GM19025 (cell line): ENCODE measurements around the gene LHFPL2.
A peak's percentile ranks its signal among the peaks of the same experiment; 100 is the strongest.

Experiments used
- ATAC-seq: cut with Tn5 transposase; IDR thresholded peaks from one replicate; pipeline ENCODE4 v1.9.1; 2021; ENCODE audit warnings: mild to moderate bottlenecking, low read depth, moderate library complexity; ENCODE audit not compliant: unreplicated experiment

LHFPL2 gene

DNA sequence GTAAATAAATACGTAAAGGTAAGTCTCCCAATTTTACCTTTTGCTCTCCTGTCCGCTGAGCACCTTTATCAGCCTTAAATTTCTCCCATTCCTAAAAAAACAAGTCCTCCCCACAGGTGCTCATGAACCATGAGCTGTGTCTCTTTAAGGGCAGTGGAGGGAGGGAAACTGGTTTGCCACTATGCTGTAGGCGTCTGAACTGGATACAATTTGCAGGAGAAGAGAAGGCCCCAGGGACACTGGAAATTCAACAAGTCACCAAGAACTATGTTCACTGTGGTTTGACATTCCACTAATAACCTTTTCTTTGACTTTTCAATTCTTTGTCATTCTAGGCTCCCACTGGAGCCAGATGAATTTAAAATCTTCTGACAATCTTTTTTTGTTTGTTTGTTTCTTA is 72.2 kb downstream of the LHFPL2 start:
- ATAC-seq = no peak

DNA sequence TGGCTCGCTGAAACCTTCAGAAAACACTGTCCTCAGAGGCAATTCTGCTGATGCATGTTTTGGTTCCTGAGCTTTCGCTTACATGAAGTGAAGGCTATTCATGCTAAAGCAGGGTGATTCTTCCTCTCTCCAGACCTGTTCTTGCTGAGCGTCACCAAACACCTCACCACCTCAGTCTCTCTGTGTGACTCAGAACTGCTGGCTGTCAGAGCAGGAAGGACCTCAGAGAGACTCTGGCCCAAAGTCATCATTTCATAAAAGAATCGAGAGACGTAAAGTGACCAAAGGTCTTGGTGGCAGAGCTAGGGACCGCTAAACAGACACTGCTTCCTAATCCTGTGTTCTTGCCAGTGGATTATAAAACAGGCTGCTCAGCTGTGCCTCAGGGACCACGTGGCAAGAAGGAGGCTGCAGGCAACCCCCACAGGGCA is 73.8 kb downstream of the LHFPL2 start:
- ATAC-seq = no peak

DNA sequence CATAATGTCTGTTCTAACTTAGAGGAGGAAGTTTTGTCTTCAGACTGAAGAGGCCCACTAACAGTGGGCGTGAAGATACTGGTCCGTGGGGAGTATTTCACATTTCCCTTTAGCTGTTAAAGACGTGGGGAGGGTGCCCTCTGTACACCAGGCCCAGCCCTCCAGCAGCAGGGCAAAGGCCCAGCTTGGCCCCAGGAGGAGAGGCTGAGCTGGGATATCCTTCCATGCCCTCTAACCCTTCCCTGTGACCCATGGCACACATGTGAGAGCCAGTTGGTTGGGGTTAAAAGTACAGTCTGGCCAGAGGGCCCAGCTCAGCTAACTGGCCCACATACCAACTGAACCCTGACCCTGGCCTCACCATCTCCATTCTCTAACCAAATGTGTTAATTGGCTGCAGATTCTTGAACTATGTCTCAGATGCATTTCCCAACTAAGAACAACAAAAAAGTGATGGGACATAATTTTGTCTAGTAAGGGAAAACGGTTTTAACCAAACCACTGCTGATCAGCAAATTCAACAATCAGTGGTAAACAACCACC is 74.4 kb downstream of the LHFPL2 start:
- ATAC-seq = no peak

DNA sequence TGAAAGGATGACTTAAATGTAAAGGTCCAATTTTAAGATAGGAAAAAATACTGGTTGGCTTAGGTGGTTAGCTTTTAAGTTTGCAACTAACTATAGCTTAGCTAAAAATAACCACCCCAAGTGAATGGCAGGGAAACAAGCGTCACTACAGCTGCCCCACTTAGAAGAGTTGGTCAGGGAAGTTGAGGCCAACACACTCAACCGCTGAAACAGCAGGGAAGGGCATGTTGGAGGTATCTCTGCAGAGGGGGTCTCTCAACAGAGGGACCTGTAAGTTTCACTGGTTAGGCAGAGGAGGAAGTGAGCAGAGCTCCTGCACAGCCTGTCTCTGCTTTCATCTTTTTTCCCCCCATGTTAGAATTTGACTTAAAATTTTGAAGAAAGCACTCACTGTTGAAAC is 75.3 kb downstream of the LHFPL2 start:
- ATAC-seq = peak; percentile 65

DNA sequence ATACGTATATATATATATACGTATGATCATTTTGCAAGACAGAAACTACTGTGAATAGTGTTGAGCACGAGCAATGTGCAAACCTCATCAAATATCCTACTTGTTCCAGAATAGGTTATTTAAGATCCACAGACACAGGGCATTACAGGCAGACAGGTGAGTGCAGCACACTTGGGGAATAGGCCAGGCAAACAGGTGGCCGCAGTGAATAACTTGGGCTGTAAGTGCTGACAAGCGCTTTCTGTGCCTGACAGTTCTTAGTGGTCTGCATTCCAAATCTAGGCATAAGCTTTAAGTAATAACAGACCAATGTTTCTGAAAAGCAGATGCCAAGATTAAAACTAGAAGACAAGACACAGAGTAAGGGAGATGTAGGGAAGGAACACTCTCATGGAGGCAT is 77.9 kb downstream of the LHFPL2 start:
- ATAC-seq = no peak

DNA sequence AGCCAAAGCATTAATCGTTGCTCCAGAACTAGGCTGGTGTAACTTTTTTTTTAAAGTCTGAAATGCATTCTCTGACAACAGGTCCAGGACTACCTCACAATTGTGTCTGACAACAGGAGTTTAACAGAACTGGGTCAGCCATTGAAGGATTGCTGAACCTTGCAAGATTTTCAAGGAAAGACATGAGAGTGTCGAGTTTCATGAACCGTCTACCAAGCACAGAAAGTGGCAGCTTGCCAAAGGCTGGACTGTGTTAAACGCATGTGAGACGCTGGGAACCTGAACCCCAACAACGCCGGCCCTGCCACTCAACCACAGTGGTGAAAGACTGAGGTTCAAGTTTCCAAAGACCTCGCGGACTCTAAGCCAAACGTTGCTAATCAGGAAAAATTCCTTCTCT is 79.1 kb downstream of the LHFPL2 start:
- ATAC-seq = no peak

DNA sequence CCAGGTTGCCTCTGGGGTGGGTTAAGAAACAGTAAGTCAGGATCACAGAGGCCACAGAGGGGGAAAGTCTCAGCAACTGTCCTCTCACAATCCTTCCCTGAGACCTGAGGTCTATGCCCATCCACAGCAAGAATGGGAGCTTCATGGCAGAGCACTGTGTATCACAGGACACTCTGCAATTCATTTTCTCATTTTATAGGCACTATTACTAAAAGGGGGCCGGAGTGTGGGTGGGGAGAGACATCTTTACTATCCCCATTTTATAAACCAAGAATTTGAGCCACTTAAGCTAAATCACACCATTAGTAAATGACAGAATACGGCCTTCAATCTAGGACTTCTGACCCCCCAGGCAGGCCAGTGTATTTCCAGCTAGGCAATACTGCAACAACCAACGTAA is 79.9 kb downstream of the LHFPL2 start:
- no peak for ATAC-seq

DNA sequence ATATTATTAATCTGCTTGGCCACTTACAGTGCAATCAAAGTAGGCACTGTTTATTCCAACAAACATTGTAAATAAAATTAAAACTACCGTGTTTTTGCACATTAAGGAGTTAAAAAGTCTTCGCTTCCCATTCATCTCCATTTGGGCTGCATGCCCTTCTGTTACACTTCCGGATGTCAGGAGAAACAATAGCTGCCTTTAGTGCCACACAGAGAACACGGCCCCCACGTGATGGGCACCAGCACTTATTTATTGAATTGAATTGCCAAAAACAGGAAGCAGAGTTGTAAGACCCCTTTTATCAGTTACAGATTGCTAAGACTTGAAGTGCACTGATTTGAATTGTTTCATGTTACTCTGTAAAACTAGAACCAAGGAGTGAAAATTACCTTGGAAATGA is 80.4 kb downstream of the LHFPL2 start:
- ATAC-seq = no peak

DNA sequence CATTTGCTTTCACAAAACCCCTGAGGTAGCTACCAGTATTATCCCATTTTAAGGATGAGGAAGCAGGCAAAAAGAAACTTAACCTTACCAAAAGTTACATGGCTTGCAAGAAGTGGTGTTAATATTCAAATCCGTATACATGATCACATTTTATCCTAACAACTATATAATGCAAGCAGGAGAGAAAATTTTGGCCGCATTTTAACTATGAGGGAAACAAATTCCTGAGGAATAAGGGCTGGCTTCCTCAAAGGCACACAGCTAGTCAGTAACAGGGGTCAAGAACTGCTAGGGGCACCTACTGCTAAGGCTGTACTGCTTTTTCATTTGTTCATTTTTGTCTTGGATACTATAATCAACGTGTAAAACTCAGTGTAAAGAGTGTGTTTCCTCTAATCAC is 81.0 kb downstream of the LHFPL2 start:
- ATAC-seq = no peak

DNA sequence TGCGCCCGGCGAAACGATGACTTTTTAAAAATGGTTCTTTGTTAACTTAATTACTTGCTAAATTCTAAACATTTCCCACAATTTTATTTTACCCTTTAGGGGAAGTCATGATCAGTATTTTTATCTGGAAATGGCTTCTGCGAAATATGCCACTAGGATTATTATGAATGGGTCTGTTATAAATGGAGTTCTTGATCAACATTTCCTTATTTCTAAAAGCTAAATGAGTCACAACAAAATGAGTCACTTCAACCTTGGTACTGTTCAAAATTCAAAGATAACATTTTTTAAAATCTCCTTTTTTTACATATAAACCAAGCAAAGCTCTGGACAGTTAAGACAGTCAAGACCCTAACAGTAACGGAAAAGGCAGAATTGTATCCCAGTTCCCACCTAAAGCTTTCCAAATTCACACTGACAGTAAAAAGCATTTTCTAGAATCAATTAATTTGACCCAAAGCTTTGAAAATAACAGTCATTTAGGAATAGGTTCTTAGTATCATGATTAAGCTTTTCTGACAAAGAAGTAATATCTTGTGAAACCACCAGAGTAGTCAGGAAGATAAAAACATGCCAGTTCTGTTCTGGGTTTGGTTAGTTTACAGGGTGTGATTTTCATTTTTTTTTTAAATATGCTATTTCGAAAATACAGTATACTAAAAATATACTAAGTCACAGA is 81.7 kb downstream of the LHFPL2 start:
- ATAC-seq = no peak

DNA sequence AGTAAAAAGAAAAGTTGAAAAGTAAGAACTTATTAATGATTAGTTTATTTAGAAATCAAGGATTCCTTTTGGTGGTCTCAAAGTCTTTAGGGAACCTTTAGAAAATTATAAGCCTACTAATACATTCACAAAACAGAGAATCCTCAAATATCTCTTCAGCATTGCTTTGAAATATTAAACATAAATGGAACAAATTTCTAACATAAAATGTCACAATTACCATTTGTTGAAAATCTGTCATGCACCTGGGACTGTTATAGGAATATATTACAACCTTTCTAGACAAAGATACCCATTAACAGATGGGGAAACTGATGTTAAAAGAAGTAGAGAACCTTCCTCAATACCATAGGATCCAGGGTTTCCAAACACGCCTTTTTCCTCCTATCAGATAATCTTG is 83.2 kb downstream of the LHFPL2 start:
- ATAC-seq = no peak

DNA sequence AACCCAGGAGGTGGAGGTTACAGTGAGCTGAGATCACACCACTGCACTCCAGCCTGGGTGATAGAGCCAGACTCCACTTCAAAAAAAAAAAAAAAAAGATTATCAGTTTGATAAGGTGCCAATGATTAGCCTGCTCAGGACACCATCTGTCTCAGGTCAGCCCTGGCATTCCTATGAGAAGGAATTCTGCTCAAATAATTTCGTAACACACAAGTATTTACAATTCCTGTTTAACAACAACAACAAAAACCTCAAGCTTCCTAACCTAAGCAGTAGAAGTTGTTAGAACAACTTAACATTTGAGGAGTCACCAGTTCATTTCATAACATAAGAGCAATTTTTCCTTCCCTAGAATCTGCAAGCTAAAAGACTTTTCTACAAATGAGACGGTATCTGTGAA is 85.0 kb downstream of the LHFPL2 start:
- no peak for ATAC-seq

DNA sequence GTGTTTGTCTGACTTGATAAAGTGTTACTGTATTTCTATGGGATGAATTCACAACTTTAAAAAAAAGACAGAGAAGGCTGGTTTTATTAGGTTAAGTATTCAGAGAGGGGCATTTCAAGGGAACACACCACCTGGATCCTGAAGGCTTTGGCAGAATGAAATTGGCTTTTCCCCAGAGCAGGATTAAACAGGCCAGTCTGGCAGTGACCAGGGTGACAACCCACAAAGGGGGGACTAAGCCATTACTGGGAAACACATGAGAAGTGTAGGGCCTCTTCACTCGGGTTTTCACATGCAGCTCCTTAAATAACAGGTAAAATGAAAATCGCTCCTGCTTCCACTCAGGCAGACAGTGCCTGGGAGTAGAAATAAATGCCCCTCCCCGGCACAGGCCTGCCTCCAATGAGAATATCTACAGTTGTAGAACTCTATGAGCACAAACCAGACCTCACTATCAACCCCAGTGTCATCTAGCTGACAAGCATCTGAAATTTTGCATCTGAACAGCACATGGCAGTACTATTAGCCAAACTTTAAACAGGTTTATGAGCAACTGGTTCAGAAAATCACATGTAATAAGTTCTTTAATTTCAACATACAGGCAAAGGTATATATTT is 85.8 kb downstream of the LHFPL2 start:
- no peak for ATAC-seq

DNA sequence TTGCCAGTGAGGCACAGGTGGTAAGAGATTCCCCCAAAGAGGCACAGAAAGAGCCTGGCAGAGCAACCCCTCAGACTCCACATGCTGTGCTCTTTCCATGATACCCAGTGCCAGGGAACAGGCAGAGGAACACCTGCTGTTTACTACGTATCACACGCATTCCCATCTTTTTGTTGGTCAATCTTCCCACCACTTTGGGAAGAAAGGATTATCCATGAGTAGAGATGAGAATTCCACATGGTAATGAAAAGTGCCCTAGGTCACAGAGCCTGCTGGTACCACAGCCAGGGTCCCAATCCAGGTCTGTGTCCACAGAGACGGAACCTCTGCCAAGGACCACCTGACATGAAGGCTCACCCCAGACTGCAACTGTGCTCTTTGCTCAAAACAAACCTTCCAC is 86.6 kb downstream of the LHFPL2 start:
- no peak for ATAC-seq

DNA sequence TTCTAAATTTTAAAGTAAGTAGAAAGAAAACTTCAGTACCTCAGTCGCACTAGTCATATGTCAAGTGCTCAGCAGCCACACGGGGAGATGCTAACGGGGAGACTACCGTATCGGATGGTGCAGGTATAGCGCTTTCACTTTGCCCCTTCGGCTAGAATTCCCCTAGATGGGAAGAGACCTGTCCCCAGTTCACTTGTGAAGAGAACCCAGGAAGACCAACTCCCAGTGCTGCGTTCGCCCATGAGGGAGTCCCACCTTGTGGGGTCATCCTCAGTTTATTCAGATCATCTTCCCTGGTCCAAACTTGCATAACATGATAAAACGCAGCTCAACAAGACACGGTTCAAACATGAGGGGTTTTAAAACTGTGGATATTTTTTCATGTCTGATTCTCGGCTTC is 87.3 kb downstream of the LHFPL2 start:
- no peak for ATAC-seq

DNA sequence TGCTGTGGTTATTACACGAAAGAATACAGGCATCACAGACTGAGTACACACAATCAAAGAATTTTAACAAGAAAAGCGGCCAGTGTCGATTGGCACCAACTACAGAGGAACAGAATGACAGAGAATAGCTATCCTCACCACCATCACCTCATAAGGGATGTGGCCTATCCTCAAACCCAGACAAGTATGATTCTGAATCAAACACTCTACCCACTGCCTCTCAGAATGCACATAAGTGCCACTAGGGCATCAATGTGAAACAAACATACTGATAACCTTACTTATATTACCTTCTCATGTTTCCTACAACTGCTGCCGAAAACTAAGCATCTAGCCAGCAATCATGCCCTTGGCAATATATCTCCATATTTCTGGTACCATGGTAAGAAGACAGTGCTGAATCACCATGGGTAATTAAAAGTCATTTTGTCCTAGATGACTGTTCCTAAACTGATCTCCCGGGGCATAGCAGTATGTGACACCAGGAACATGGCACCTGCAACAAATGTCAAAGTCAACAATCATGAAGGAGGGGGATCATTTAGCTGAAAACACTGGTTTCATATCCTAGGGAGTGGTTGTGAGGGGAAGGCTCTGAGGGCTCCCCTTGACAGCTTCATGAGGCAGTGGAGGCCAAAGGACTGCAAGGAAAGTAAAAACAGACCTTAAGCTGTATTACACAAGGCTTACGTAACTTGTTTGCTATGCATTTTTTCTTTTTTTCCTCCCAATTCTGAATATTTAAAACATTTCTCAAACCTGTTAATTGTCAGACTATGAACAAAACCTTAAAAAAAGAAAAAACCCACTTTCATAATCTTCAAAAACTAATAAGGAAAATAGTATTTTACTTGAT is 88.3 kb downstream of the LHFPL2 start:
- no peak for ATAC-seq

DNA sequence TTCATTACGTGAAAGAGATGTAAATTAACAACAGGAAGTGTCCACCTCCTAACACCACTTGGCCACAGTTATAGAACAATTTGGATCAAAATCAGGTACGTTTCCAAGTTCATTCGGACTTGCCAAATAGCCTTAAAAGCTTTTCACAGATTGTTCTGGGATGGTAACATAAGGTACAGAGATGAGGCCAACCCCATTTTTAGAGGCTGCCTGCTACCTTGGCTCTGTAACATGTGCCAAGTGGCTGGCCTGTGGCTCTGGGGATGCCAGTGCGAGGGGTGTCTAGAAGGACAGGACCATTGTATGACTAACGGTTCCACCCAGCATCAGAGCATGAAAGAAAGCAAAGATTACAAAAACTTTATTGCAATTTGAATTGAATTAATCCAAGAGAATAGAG is 91.0 kb downstream of the LHFPL2 start:
- ATAC-seq = no peak

DNA sequence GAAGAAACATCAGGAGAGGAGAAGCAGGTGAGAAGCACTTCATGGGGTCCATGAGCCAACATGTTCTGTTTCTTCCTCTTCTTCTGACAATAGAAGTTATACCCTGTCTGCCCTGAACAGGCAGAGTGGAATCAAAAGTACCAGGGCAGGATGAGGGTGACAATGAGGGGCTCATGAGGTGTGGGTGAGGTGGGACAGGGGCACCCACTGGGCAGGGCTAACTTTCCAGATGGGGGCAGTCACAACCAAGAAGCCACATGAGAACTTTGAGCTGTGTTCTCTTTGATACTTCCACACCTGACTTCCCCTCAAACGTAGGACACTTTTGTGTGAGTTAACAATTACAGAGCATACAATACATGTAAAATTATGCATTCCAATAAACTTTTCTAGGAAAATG is 92.7 kb downstream of the LHFPL2 start:
- ATAC-seq = no peak

DNA sequence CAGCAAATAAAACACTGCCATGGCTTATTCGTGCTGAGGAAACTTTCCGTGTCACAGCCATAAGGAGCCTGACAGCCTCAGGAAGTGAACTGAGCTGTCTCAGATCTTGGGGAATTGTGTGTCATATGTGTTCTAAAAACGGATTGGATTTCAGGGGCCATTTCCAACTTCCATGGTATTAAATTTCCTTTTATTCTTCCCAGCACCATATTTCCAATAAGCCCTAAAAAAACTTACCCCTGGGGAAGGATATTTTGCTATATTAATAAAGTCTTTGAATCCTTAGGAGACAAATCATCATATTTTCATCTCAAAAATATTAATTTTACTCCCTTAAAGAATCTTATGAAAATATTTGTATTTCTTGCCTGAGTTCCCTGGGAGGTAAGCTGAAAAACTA is 93.9 kb downstream of the LHFPL2 start:
- ATAC-seq = no peak

DNA sequence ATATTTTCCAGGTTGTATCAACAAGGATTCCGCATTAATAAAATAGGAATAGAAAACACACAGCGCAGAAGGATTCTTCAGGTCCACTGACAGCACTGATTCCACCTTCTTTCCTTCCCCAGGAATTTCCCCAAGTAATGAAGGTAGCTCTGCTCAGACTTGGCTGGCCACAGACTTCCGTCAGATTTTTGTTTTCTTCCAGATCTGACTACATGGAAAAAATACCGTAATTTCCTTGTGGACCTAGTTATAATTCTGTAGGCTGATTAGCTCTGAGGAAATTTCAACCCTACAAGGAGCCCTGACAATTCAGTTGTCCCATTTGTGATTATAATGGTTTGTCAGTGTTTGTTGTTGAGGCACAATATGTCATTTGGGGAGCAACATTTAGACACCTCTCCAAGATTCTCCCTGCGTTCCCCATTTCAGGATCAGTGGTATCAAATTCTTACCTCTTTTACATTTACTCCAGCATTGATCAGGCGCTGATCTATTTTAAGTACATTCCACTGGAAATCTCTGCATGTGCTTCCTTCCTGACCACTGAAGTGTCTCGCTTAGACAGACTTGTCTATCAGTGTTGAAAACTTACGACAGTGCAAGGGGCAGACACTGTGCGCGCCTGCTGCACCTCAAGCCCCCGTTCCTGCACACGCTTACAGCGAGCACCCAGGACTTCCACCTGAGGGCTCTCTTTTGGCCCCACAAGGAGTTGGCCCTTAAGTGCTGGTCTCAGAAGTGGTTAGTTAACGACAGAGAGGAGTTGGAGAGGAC is 94.8 kb downstream of the LHFPL2 start:
- ATAC-seq = no peak
